Chondrocyte (in vitro differentiated cells): ENCODE measurements around the gene KLHL6. TPM values are rescaled to one million over a fixed set of nuclear protein-coding genes. Genes with fewer than 3 reads are reported as not detected.
A peak's percentile ranks its signal among the peaks of the same experiment; 100 is the strongest.

ENCODE experiments used
- DNase-seq: peaks from one replicate; pipeline ENCODE4 v3.0.0; 2021; ENCODE audit warnings: mixed read lengths, low spot score
- H3K27ac Mint-ChIP-seq: one replicate; pipeline ENCODE4 v1.8.0; 2021; ENCODE audit warnings: mild to moderate bottlenecking, moderate library complexity, mixed read lengths; ENCODE audit not compliant: unreplicated experiment
- H3K27me3 Mint-ChIP-seq: 2 replicates; pipeline ENCODE4 v1.8.0; 2021; ENCODE audit warnings: low read depth, mixed read lengths
- H3K36me3 Mint-ChIP-seq: 2 replicates; pipeline ENCODE4 v1.8.0; 2021; ENCODE audit warnings: low read depth, mixed read lengths
- H3K4me1 Mint-ChIP-seq: 2 replicates; pipeline ENCODE4 v1.8.0; 2021; ENCODE audit warnings: low read depth, mild to moderate bottlenecking, mixed read lengths
- H3K4me3 Mint-ChIP-seq: one replicate; pipeline ENCODE4 v1.8.0; 2021; ENCODE audit warnings: mild to moderate bottlenecking, moderate library complexity, mixed read lengths; ENCODE audit not compliant: unreplicated experiment
- H3K9me3 Mint-ChIP-seq: 2 replicates; pipeline ENCODE4 v1.8.0; 2021; ENCODE audit warnings: low read depth, mixed read lengths
- CTCF ChIP-seq: fragments of 200-600 bp; sonication (generic); IDR thresholded peaks from 2 replicates; pipeline ENCODE4 v1.5.0; 2021; ENCODE audit warnings: antibody characterized with exemption, mild to moderate bottlenecking, moderate library complexity
- total RNA-seq: library from RNA; stranded (reverse); gene quantifications from 3 replicates; pipeline ENCODE4 v1.2.1, GENCODE V29; 2021

The KLHL6 gene
- total RNA-seq, 1 donor from 2014 or later, result not detected

GRCh38 chr3:183491109-183491922, 64.2 kb downstream of the KLHL6 start:
- Mint-ChIP-seq H3K4me1 (peaks cover 41% of the 10 kb centered on the region), H3K27me3 (peaks cover 5% of the 10 kb centered on the region), H3K4me3 (no peak overlapping the region), H3K36me3 (no peaks in the 10 kb centered on the region), H3K9me3 (no peaks in the 10 kb centered on the region), H3K27ac (no peak overlapping the region)
- TF ChIP-seq CTCF, result no peak
- DNase-seq, result no peak

- Mint-ChIP-seq H3K9me3 (no peaks in the 10 kb centered on the region), H3K4me1 (peaks cover 39% of the 10 kb centered on the region), H3K27me3 (peaks cover 5% of the 10 kb centered on the region), H3K36me3 (no peaks in the 10 kb centered on the region), H3K27ac (peak overlapping the region; percentile 17), H3K4me3 (no peak overlapping the region)
- no peak for TF ChIP-seq CTCF
- no peak for DNase-seq
These were observed 64.9 kb downstream of the KLHL6 start for GRCh38 chr3:183490653-183491052.

- TF ChIP-seq CTCF, result peak; percentile 14
- Mint-ChIP-seq H3K4me3 (no peak overlapping the region), H3K27ac (peak overlapping the region; percentile 74), H3K36me3 (no peaks in the 10 kb centered on the region), H3K27me3 (peaks cover 5% of the 10 kb centered on the region), H3K9me3 (no peaks in the 10 kb centered on the region), H3K4me1 (peaks cover 39% of the 10 kb centered on the region)
- DNase-seq, result no peak
These were observed 65.3 kb downstream of the KLHL6 start for GRCh38 chr3:183490211-183490601.

- peak overlapping the region; percentile 74 for H3K27ac Mint-ChIP-seq
- H3K27me3 Mint-ChIP-seq, result peaks cover 5% of the 10 kb centered on the region
- H3K4me3 Mint-ChIP-seq, result no peak overlapping the region
- no peaks in the 10 kb centered on the region for H3K36me3 Mint-ChIP-seq
- DNase-seq, result no peak
- H3K9me3 Mint-ChIP-seq, result no peaks in the 10 kb centered on the region
- peaks cover 39% of the 10 kb centered on the region for H3K4me1 Mint-ChIP-seq
- no peak for TF ChIP-seq CTCF
These were observed 65.9 kb downstream of the KLHL6 start for GRCh38 chr3:183489455-183490210.

GRCh38 chr3:183488343-183488742, 67.2 kb downstream of the KLHL6 start:
- H3K4me1 Mint-ChIP-seq, result peaks cover 50% of the 10 kb centered on the region
- no peaks in the 10 kb centered on the region for H3K9me3 Mint-ChIP-seq
- no peaks in the 10 kb centered on the region for H3K36me3 Mint-ChIP-seq
- no peak overlapping the region for H3K27ac Mint-ChIP-seq
- H3K4me3 Mint-ChIP-seq, result no peak overlapping the region
- DNase-seq, result no peak
- no peak for TF ChIP-seq CTCF
- peaks cover 2% of the 10 kb centered on the region for H3K27me3 Mint-ChIP-seq
